GM19397 (cell line): Measurements from ENCODE around the gene ASTN2.

Source experiments
- ATAC-seq: cut with Tn5 transposase; IDR thresholded peaks from one replicate; pipeline ENCODE4 v1.9.1; 2021; ENCODE audit warnings: mild to moderate bottlenecking, moderate library complexity; ENCODE audit not compliant: unreplicated experiment

The ASTN2 gene

GRCh38 chr9:117122953-117123352 is 291.9 kb downstream of the ASTN2 start:
- ATAC-seq: no peak

- no peak for ATAC-seq
Measured at GRCh38 chr9:117122102-117122501, 292.8 kb downstream of the ASTN2 start.

GRCh38 chr9:117121316-117121715 is 293.5 kb downstream of the ASTN2 start:
- no peak for ATAC-seq

- no peak for ATAC-seq
Measured at GRCh38 chr9:117120061-117120460, 294.8 kb downstream of the ASTN2 start.

GRCh38 chr9:117116084-117116483 is 298.8 kb downstream of the ASTN2 start:
- ATAC-seq: no peak

- no peak for ATAC-seq
Measured at GRCh38 chr9:117114768-117115167, 300.1 kb downstream of the ASTN2 start.

- ATAC-seq: no peak
Measured at GRCh38 chr9:117104716-117105495, 310.0 kb downstream of the ASTN2 start.

- no peak for ATAC-seq
Measured at GRCh38 chr9:117104206-117104605, 310.7 kb downstream of the ASTN2 start.

GRCh38 chr9:117103438-117104110 is 311.3 kb downstream of the ASTN2 start:
- no peak for ATAC-seq

- no peak for ATAC-seq
Measured at GRCh38 chr9:117101008-117101407, 313.8 kb downstream of the ASTN2 start.

- no peak for ATAC-seq
Measured at GRCh38 chr9:117098331-117098730, 316.5 kb downstream of the ASTN2 start.

- ATAC-seq: no peak
Measured at GRCh38 chr9:117097761-117098160, 317.1 kb downstream of the ASTN2 start.

- ATAC-seq: no peak
Measured at GRCh38 chr9:117096138-117096537, 318.7 kb downstream of the ASTN2 start.

GRCh38 chr9:117095081-117095480 is 319.8 kb downstream of the ASTN2 start:
- ATAC-seq: no peak

GRCh38 chr9:117093891-117094844 is 320.7 kb downstream of the ASTN2 start:
- no peak for ATAC-seq

- no peak for ATAC-seq
Measured at GRCh38 chr9:117092582-117092981, 322.3 kb downstream of the ASTN2 start.

- ATAC-seq: no peak
Measured at GRCh38 chr9:117091529-117091928, 323.3 kb downstream of the ASTN2 start.

GRCh38 chr9:117088786-117089185 is 326.1 kb downstream of the ASTN2 start:
- ATAC-seq: no peak

- ATAC-seq: no peak
Measured at GRCh38 chr9:117088140-117088539, 326.7 kb downstream of the ASTN2 start.

GRCh38 chr9:117084221-117084620 is 330.6 kb downstream of the ASTN2 start:
- no peak for ATAC-seq

- ATAC-seq: no peak
Measured at GRCh38 chr9:117083559-117083958, 331.3 kb downstream of the ASTN2 start.
